Limb (tissue), 2 donors: ENCODE measurements around the gene MT1B.
A peak's percentile ranks its signal among the peaks of the same experiment; 100 is the strongest.

Experiments used
- DNase-seq, 2 donors: peaks; one replicate each; pipeline ENCODE4 v3.0.0-alpha.2; 2016; ENCODE audit errors: extremely low spot score in 2 of 2

MT1B gene

GRCh38 chr16:56651586-56651985, at the start of gene MT1B:
MT1B (plus strand) TSS chr16:56651886; CDS start chr16:56651954, 68 bp downstream.
- DNase-seq = no peak

GRCh38 chr16:56603589-56603988, 48.1 kb upstream of the MT1B start:
- DNase-seq = no peak

- DNase-seq = no peak
Measured at GRCh38 chr16:56604966-56605365, 46.7 kb upstream of the MT1B start.

GRCh38 chr16:56605475-56605874, 46.2 kb upstream of the MT1B start:
- no peak for DNase-seq

- DNase-seq = no peak
Measured at GRCh38 chr16:56606071-56606475, 45.6 kb upstream of the MT1B start.

GRCh38 chr16:56606476-56607108, 45.1 kb upstream of the MT1B start:
- DNase-seq = peak in 1 of 2 donors; percentile 29

- peak; percentile 53 for DNase-seq
Measured at GRCh38 chr16:56607109-56607618, 44.5 kb upstream of the MT1B start.

GRCh38 chr16:56607675-56608042, 44.0 kb upstream of the MT1B start:
- no peak for DNase-seq

- DNase-seq = peak; percentile 85 to 93
Measured at GRCh38 chr16:56608043-56608875, 43.4 kb upstream of the MT1B start, which contains the start of gene MT2A. MT2A (plus strand) TSS chr16:56608584; CDS start chr16:56608656, 72 bp downstream.

GRCh38 chr16:56608876-56609462, 42.7 kb upstream of the MT1B start:
- no peak for DNase-seq

- DNase-seq = peak in 1 of 2 donors; percentile 29
Measured at GRCh38 chr16:56609463-56609921, 42.2 kb upstream of the MT1B start.

GRCh38 chr16:56610017-56610608, 41.6 kb upstream of the MT1B start:
- DNase-seq = no peak

GRCh38 chr16:56610609-56611111, 41.0 kb upstream of the MT1B start:
- DNase-seq = no peak

- DNase-seq = no peak
Measured at GRCh38 chr16:56611281-56611833, 40.3 kb upstream of the MT1B start.

- DNase-seq = no peak
Measured at GRCh38 chr16:56613706-56614105, 38.0 kb upstream of the MT1B start.

- DNase-seq = no peak
Measured at GRCh38 chr16:56614549-56614991, 37.1 kb upstream of the MT1B start.

GRCh38 chr16:56615353-56615752, 36.3 kb upstream of the MT1B start:
- no peak for DNase-seq

- no peak for DNase-seq
Measured at GRCh38 chr16:56616608-56617211, 35.0 kb upstream of the MT1B start.

GRCh38 chr16:56617212-56618085, 34.2 kb upstream of the MT1B start:
- peak; percentile 62 to 72 for DNase-seq

- no peak for DNase-seq
Measured at GRCh38 chr16:56618138-56618537, 33.5 kb upstream of the MT1B start.
